Smooth muscle cell (in vitro differentiated cells): ENCODE results near the gene RPTOR. TPM values are rescaled to one million over a fixed set of nuclear protein-coding genes. Genes with fewer than 3 reads are reported as not detected.

Experiments
- DNase-seq: peaks from one replicate; lab custom pipeline; 2025; ENCODE audit not compliant: unreplicated experiment; lab: John Stamatoyannopoulos, UW
- H2AFZ ChIP-seq: fragments of 200-600 bp; sonication (generic); 2 replicates; pipeline ENCODE4 v1.6.0; 2016; ENCODE audit warnings: antibody characterized with exemption, low read depth, mild to moderate bottlenecking
- H3F3A ChIP-seq: fragments of 200-600 bp; sonication (generic); 2 replicates; pipeline ENCODE4 v1.6.0; 2017; ENCODE audit warnings: antibody characterized with exemption, low read depth
- H3K27ac ChIP-seq: fragments of 200-600 bp; sonication (generic); 2 replicates; pipeline ENCODE4 v1.5.1; 2016; ENCODE audit warnings: low read depth, mild to moderate bottlenecking
- H3K27me3 ChIP-seq: fragments of 200-600 bp; sonication (generic); 2 replicates; pipeline ENCODE4 v1.6.1; 2016; ENCODE audit warnings: low read depth, mild to moderate bottlenecking
- H3K36me3 ChIP-seq: fragments of 200-600 bp; sonication (generic); 2 replicates; pipeline ENCODE4 v1.5.1; 2016; ENCODE audit warnings: low read depth
- H3K4me1 ChIP-seq: fragments of 200-600 bp; sonication (generic); 2 replicates; pipeline ENCODE4 v1.5.1; 2016; ENCODE audit warnings: low read depth
- H3K4me2 ChIP-seq: fragments of 200-600 bp; sonication (generic); 2 replicates; pipeline ENCODE4 v1.6.0; 2016; ENCODE audit warnings: mild to moderate bottlenecking
- H3K4me3 ChIP-seq: fragments of 200-600 bp; sonication (generic); 2 replicates; pipeline ENCODE4 v1.5.1; 2016; ENCODE audit warnings: mild to moderate bottlenecking
- H3K79me2 ChIP-seq: fragments of 200-600 bp; sonication (generic); 2 replicates; pipeline ENCODE4 v1.6.0; 2016; ENCODE audit warnings: low read depth, mild to moderate bottlenecking
- H3K9ac ChIP-seq: fragments of 200-600 bp; sonication (generic); 2 replicates; pipeline ENCODE4 v1.6.0; 2016; ENCODE audit warnings: low read depth
- H3K9me3 ChIP-seq: fragments of 200-600 bp; sonication (generic); replicated peaks from 2 replicates; pipeline ENCODE4 v1.5.1; 2016; ENCODE audit warnings: low read depth
- H4K20me1 ChIP-seq: fragments of 200-600 bp; sonication (generic); 2 replicates; pipeline ENCODE4 v1.6.0; 2016; ENCODE audit warnings: low read depth
- CTCF ChIP-seq: fragments of 200-600 bp; sonication (generic); IDR thresholded peaks from 2 replicates; pipeline ENCODE4 v1.5.1; 2017; ENCODE audit warnings: borderline replicate concordance, mild to moderate bottlenecking, antibody characterized with exemption; ENCODE audit not compliant: insufficient read depth, poor library complexity, severe bottlenecking
- WGBS: methylation state at CpG from one replicate; pipeline ENCODE4 v1.1.7; 2016; ENCODE audit warnings: low lambda C conversion rate; 5-methylcytosine and 5-hydroxymethylcytosine counted together
- polyA plus RNA-seq: library from polyadenylated mRNA; unstranded; fragments of >200 nt; fragmentation: Nextera tagmentation; extraction: Ambion mirVana; gene quantifications from 2 replicates; pipeline ENCODE4 v1.2.1, GENCODE V29; 2016
- total RNA-seq: library from RNA; depleted of rRNA; stranded (reverse); fragments of >200 nt; gene quantifications from 2 replicates; pipeline ENCODE4 v1.2.3, GENCODE V29; 2014

The RPTOR gene
- total and polyA plus RNA-seq, 2 experiments from 2014 or later = 10.6 to 12.2 TPM

- no peak overlapping the region for H2AFZ ChIP-seq
- 94% methylated on average over 35 of the region's 35 CpGs for WGBS
These were observed 335.3 kb downstream of the RPTOR start for GRCh38 chr17:80879723-80880647.

GRCh38 chr17:80880648-80880985, 336.0 kb downstream of the RPTOR start:
- no peaks in the 10 kb centered on the region for H3F3A ChIP-seq
- no peaks in the 10 kb centered on the region for H3K36me3 ChIP-seq
- no peaks in the 10 kb centered on the region for H3K27me3 ChIP-seq
- no peak overlapping the region for H3K4me2 ChIP-seq
- no peak for DNase-seq
- no peaks in the 10 kb centered on the region for H3K79me2 ChIP-seq
- no peak overlapping the region for H3K4me3 ChIP-seq
- H3K9me3 ChIP-seq = no peaks in the 10 kb centered on the region
- TF ChIP-seq CTCF = no peak
- WGBS = 95% methylated on average over 11 of the region's 11 CpGs
- H2AFZ ChIP-seq = no peak overlapping the region
- H3K9ac ChIP-seq = no peak overlapping the region
- H3K27ac ChIP-seq = no peak overlapping the region
- H4K20me1 ChIP-seq = no peaks in the 10 kb centered on the region
- no peaks in the 10 kb centered on the region for H3K4me1 ChIP-seq

More at GRCh38 chr17:80879723-80880647, 335.3 kb downstream of the RPTOR start:
- DNase-seq = no peak
- Histone ChIP-seq H3K4me1 (no peaks in the 10 kb centered on the region), H4K20me1 (no peaks in the 10 kb centered on the region), H3K4me2 (no peak overlapping the region), H3F3A (no peaks in the 10 kb centered on the region), H3K27me3 (no peaks in the 10 kb centered on the region), H3K9ac (no peak overlapping the region), H3K79me2 (no peaks in the 10 kb centered on the region), H3K9me3 (no peaks in the 10 kb centered on the region), H3K4me3 (no peak overlapping the region), H3K27ac (no peak overlapping the region), H3K36me3 (no peaks in the 10 kb centered on the region)
- no peak for TF ChIP-seq CTCF

- H3K27ac ChIP-seq = no peak overlapping the region
- H4K20me1 ChIP-seq = no peaks in the 10 kb centered on the region
- no peak overlapping the region for H2AFZ ChIP-seq
- WGBS = 99% methylated on average over 13 of the region's 13 CpGs
- TF ChIP-seq CTCF = no peak
- no peak overlapping the region for H3K4me3 ChIP-seq
- H3F3A ChIP-seq = no peaks in the 10 kb centered on the region
- no peak overlapping the region for H3K4me2 ChIP-seq
- H3K27me3 ChIP-seq = no peaks in the 10 kb centered on the region
- DNase-seq = no peak
- H3K4me1 ChIP-seq = no peaks in the 10 kb centered on the region
- H3K9ac ChIP-seq = no peak overlapping the region
- H3K36me3 ChIP-seq = no peaks in the 10 kb centered on the region
- H3K9me3 ChIP-seq = no peaks in the 10 kb centered on the region
- H3K79me2 ChIP-seq = no peaks in the 10 kb centered on the region
These were observed 336.7 kb downstream of the RPTOR start for GRCh38 chr17:80881306-80881705.

- TF ChIP-seq CTCF = no peak
- Histone ChIP-seq H3K9ac (no peak overlapping the region), H2AFZ (no peak overlapping the region), H3K9me3 (no peaks in the 10 kb centered on the region), H3K4me2 (no peak overlapping the region), H3K79me2 (no peaks in the 10 kb centered on the region), H3K4me3 (no peak overlapping the region), H4K20me1 (no peaks in the 10 kb centered on the region), H3F3A (no peaks in the 10 kb centered on the region), H3K36me3 (no peaks in the 10 kb centered on the region), H3K4me1 (no peaks in the 10 kb centered on the region), H3K27me3 (no peaks in the 10 kb centered on the region), H3K27ac (no peak overlapping the region)
- DNase-seq = no peak
- WGBS = 93% methylated on average over 19 of the region's 19 CpGs
These were observed 337.7 kb downstream of the RPTOR start for GRCh38 chr17:80882323-80882722.
